Hepatocyte (in vitro differentiated cells): ENCODE measurements around the gene SCOC. TPM values are rescaled to one million over a fixed set of nuclear protein-coding genes. Genes with fewer than 3 reads are reported as not detected.

ENCODE experiments used
- DNase-seq: peaks from one replicate; pipeline ENCODE4 v3.0.0-alpha.2; 2016; ENCODE audit warnings: low spot score
- H2AFZ ChIP-seq: fragments of 200-600 bp; sonication (generic); 2 replicates; pipeline ENCODE4 v1.6.0; 2016; ENCODE audit warnings: antibody characterized with exemption, mild to moderate bottlenecking
- H3K27ac ChIP-seq: fragments of 200-600 bp; sonication (generic); 2 replicates; pipeline ENCODE4 v1.5.1; 2016; ENCODE audit warnings: mild to moderate bottlenecking
- H3K27me3 ChIP-seq: fragments of 200-600 bp; sonication (generic); 2 replicates; pipeline ENCODE4 v1.6.1; 2016
- H3K36me3 ChIP-seq: fragments of 200-600 bp; sonication (generic); replicated peaks from 2 replicates; pipeline ENCODE4 v1.5.1; 2016; ENCODE audit warnings: low read depth; ENCODE audit not compliant: insufficient read depth
- H3K4me1 ChIP-seq: fragments of 200-600 bp; sonication (generic); 2 replicates; pipeline ENCODE4 v1.5.1; 2016; ENCODE audit warnings: mild to moderate bottlenecking, moderate library complexity; ENCODE audit not compliant: insufficient read depth
- H3K4me2 ChIP-seq: fragments of 200-600 bp; sonication (generic); 2 replicates; pipeline ENCODE4 v1.6.0; 2016
- H3K4me3 ChIP-seq: fragments of 200-600 bp; sonication (generic); 2 replicates; pipeline ENCODE4 v1.5.1; 2016; ENCODE audit warnings: mild to moderate bottlenecking
- H3K79me2 ChIP-seq: fragments of 200-600 bp; sonication (generic); 2 replicates; pipeline ENCODE4 v1.6.0; 2017; ENCODE audit warnings: mild to moderate bottlenecking
- H3K9me2 ChIP-seq: fragments of 200-600 bp; sonication (generic); replicated peaks from 2 replicates; pipeline ENCODE4 v1.6.0; 2017; ENCODE audit warnings: mild to moderate bottlenecking; ENCODE audit not compliant: insufficient read depth
- H3K9me3 ChIP-seq: fragments of 200-600 bp; sonication (generic); 2 replicates; pipeline ENCODE4 v1.5.1; 2016; ENCODE audit warnings: low read depth, mild to moderate bottlenecking
- H4K20me1 ChIP-seq: fragments of 200-600 bp; sonication (generic); 2 replicates; pipeline ENCODE4 v1.6.0; 2016; ENCODE audit warnings: mild to moderate bottlenecking; ENCODE audit not compliant: insufficient read depth, poor library complexity, severe bottlenecking
- CTCF ChIP-seq: fragments of 200-600 bp; sonication (generic); IDR thresholded peaks from 2 replicates; pipeline ENCODE4 v1.5.1; 2016; ENCODE audit warnings: antibody characterized with exemption, mild to moderate bottlenecking; ENCODE audit not compliant: poor library complexity
- EZH2 ChIP-seq: fragments of 200-600 bp; sonication (generic); IDR thresholded peaks from 2 replicates; pipeline ENCODE4 v1.6.1; 2016; ENCODE audit warnings: antibody characterized with exemption, mild to moderate bottlenecking, borderline replicate concordance
- EZH2phosphoT487 ChIP-seq: fragments of 200-600 bp; sonication (generic); IDR thresholded peaks from one replicate; pipeline ENCODE4 v1.6.1; 2018; ENCODE audit warnings: antibody characterized with exemption, mild to moderate bottlenecking, low read depth, moderate library complexity; ENCODE audit not compliant: unreplicated experiment, severe bottlenecking
- WGBS: methylation state at CpG from one replicate; pipeline ENCODE4 v1.1.6; 2016; ENCODE audit warnings: low lambda C conversion rate; ENCODE audit errors: missing lambda C conversion rate; 5-methylcytosine and 5-hydroxymethylcytosine counted together
- polyA plus RNA-seq: library from polyadenylated mRNA; unstranded; fragments of >200 nt; fragmentation: Nextera tagmentation; extraction: Ambion mirVana; gene quantifications from 2 replicates; pipeline ENCODE4 v1.2.1, GENCODE V29; 2016
- total RNA-seq: library from RNA; depleted of rRNA; stranded (reverse); fragments of >200 nt; gene quantifications from 2 replicates; pipeline ENCODE4 v1.2.3, GENCODE V29; 2014

SCOC gene
- total and polyA plus RNA-seq, 2 experiments from 2014 or later = 79.6 to 136 TPM

GRCh38 chr4:140359562-140360427 is 13.7 kb upstream of the SCOC start:
- 49% methylated on average over 7 of the region's 7 CpGs for WGBS

GRCh38 chr4:140361099-140361498 is 12.3 kb upstream of the SCOC start:
- H3K4me2 ChIP-seq = no peak overlapping the region
- 96% methylated on average over 4 of the region's 4 CpGs for WGBS
- no peaks in the 10 kb centered on the region for H3K9me3 ChIP-seq
- H2AFZ ChIP-seq = no peak overlapping the region
- H3K27me3 ChIP-seq = no peaks in the 10 kb centered on the region
- H4K20me1 ChIP-seq = no peaks in the 10 kb centered on the region
- H3K27ac ChIP-seq = no peak overlapping the region
- H3K79me2 ChIP-seq = peaks cover 4% of the 10 kb centered on the region
- DNase-seq = no peak
- peaks cover 4% of the 10 kb centered on the region for H3K4me1 ChIP-seq
- H3K9me2 ChIP-seq = no peaks in the 10 kb centered on the region
- TF ChIP-seq EZH2phosphoT487 (no peak), EZH2 (no peak), CTCF (no peak)
- H3K36me3 ChIP-seq = no peaks in the 10 kb centered on the region
- no peak overlapping the region for H3K4me3 ChIP-seq

More at GRCh38 chr4:140359562-140360427, 13.7 kb upstream of the SCOC start:
- Histone ChIP-seq H3K79me2 (peaks cover 2% of the 10 kb centered on the region), H3K9me3 (no peaks in the 10 kb centered on the region), H2AFZ (no peak overlapping the region), H3K4me2 (no peak overlapping the region), H3K27me3 (no peaks in the 10 kb centered on the region), H3K27ac (no peak overlapping the region), H3K36me3 (no peaks in the 10 kb centered on the region), H4K20me1 (no peaks in the 10 kb centered on the region), H3K4me1 (peaks cover 4% of the 10 kb centered on the region), H3K4me3 (no peak overlapping the region), H3K9me2 (no peaks in the 10 kb centered on the region)
- TF ChIP-seq EZH2 (no peak), EZH2phosphoT487 (no peak), CTCF (peak; percentile 68)
- DNase-seq = peak; percentile 88

- Histone ChIP-seq H3K4me1 (peaks cover 4% of the 10 kb centered on the region), H2AFZ (no peak overlapping the region), H3K36me3 (no peaks in the 10 kb centered on the region), H3K79me2 (peaks cover 4% of the 10 kb centered on the region), H3K4me2 (peak overlapping the region; percentile 23), H4K20me1 (no peaks in the 10 kb centered on the region), H3K9me3 (no peaks in the 10 kb centered on the region), H3K27me3 (no peaks in the 10 kb centered on the region), H3K27ac (peak overlapping the region; percentile 79), H3K9me2 (no peaks in the 10 kb centered on the region), H3K4me3 (no peak overlapping the region)
- no peak for TF ChIP-seq EZH2
- no peak for TF ChIP-seq EZH2phosphoT487
- DNase-seq = peak; percentile 68
- 69% methylated on average over 3 of the region's 3 CpGs for WGBS
Observed at GRCh38 chr4:140363051-140363450, 10.4 kb upstream of the SCOC start.

GRCh38 chr4:140363558-140363957 is 9.9 kb upstream of the SCOC start:
- Histone ChIP-seq H2AFZ (no peak overlapping the region), H4K20me1 (no peaks in the 10 kb centered on the region), H3K4me2 (peak overlapping the region; percentile 10), H3K27ac (peak overlapping the region; percentile 45), H3K36me3 (no peaks in the 10 kb centered on the region), H3K9me2 (no peaks in the 10 kb centered on the region), H3K4me1 (peaks cover 4% of the 10 kb centered on the region), H3K4me3 (no peak overlapping the region), H3K79me2 (peaks cover 4% of the 10 kb centered on the region), H3K9me3 (no peaks in the 10 kb centered on the region), H3K27me3 (no peaks in the 10 kb centered on the region)
- no peak for DNase-seq
- TF ChIP-seq CTCF (no peak), EZH2 (no peak), EZH2phosphoT487 (no peak)
